GM19372 (cell line): Measurements from ENCODE around the gene PRKCB.
"Not testable (repeated sequence)": the region's sequence is repeated elsewhere in the genome, so short reads cannot be mapped to it uniquely, and the experiment has no call there.

Experiments used
- ATAC-seq: cut with Tn5 transposase; IDR thresholded peaks from one replicate; pipeline ENCODE4 v1.9.1; 2021; ENCODE audit warnings: mild to moderate bottlenecking, low read depth, moderate library complexity; ENCODE audit not compliant: unreplicated experiment

The PRKCB gene

GRCh38 chr16:24145927-24146326 lies 310.1 kb downstream of the PRKCB start:
- ATAC-seq = no peak

GRCh38 chr16:24146518-24146917 lies 310.7 kb downstream of the PRKCB start:
- ATAC-seq = no peak

GRCh38 chr16:24149102-24149501 lies 313.3 kb downstream of the PRKCB start:
- ATAC-seq = no peak

GRCh38 chr16:24150282-24150681 lies 314.5 kb downstream of the PRKCB start:
- ATAC-seq = no peak

GRCh38 chr16:24151482-24151939 lies 315.7 kb downstream of the PRKCB start:
- no peak for ATAC-seq

GRCh38 chr16:24152048-24152447 lies 316.3 kb downstream of the PRKCB start:
- ATAC-seq = not testable (repeated sequence)

GRCh38 chr16:24152826-24153225 lies 317.0 kb downstream of the PRKCB start:
- no peak for ATAC-seq

GRCh38 chr16:24156777-24157176 lies 321.0 kb downstream of the PRKCB start:
- ATAC-seq = no peak

- no peak for ATAC-seq
These were observed 328.2 kb downstream of the PRKCB start for GRCh38 chr16:24163935-24164334.

GRCh38 chr16:24164416-24164815 lies 328.6 kb downstream of the PRKCB start:
- ATAC-seq = no peak

- ATAC-seq = no peak
These were observed 329.5 kb downstream of the PRKCB start for GRCh38 chr16:24165273-24165672.

GRCh38 chr16:24166661-24167528 lies 331.1 kb downstream of the PRKCB start:
- no peak for ATAC-seq

- ATAC-seq = no peak
These were observed 333.1 kb downstream of the PRKCB start for GRCh38 chr16:24168856-24169255.

GRCh38 chr16:24170407-24170806 lies 334.6 kb downstream of the PRKCB start:
- no peak for ATAC-seq

GRCh38 chr16:24174504-24174903 lies 338.7 kb downstream of the PRKCB start:
- ATAC-seq = no peak

- no peak for ATAC-seq
These were observed 339.2 kb downstream of the PRKCB start for GRCh38 chr16:24174957-24175356.

GRCh38 chr16:24178496-24178895 lies 342.7 kb downstream of the PRKCB start:
- ATAC-seq = no peak

GRCh38 chr16:24180451-24180850 lies 344.7 kb downstream of the PRKCB start:
- ATAC-seq = no peak

GRCh38 chr16:24188021-24188542 lies 352.3 kb downstream of the PRKCB start:
- no peak for ATAC-seq

GRCh38 chr16:24188751-24189318 lies 353.1 kb downstream of the PRKCB start:
- ATAC-seq = no peak

- no peak for ATAC-seq
These were observed 354.2 kb downstream of the PRKCB start for GRCh38 chr16:24189941-24190340.
